ENCODE data around the gene IL15.

DNA sequence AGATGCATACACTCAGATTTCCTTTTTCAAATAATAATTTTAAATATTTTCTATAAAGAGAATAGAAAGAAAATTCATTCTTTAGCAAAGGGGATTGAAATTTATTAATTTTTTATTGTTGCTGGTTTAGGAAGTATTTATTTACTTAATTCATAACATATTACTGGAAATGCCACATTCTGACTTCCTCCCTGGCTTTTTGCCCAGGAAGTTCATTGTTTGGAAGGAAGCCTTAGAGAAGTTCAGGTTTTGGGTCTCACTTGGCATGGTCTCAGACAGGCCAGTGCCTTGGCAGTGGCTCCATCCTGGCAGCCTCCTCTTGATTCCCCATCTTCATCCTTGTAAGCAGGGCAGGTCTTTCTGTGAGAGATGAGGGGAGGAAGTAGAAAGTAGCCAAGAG lies 50.5 kb downstream of the IL15 start:
- TF ChIP-seq, protein P1, sequence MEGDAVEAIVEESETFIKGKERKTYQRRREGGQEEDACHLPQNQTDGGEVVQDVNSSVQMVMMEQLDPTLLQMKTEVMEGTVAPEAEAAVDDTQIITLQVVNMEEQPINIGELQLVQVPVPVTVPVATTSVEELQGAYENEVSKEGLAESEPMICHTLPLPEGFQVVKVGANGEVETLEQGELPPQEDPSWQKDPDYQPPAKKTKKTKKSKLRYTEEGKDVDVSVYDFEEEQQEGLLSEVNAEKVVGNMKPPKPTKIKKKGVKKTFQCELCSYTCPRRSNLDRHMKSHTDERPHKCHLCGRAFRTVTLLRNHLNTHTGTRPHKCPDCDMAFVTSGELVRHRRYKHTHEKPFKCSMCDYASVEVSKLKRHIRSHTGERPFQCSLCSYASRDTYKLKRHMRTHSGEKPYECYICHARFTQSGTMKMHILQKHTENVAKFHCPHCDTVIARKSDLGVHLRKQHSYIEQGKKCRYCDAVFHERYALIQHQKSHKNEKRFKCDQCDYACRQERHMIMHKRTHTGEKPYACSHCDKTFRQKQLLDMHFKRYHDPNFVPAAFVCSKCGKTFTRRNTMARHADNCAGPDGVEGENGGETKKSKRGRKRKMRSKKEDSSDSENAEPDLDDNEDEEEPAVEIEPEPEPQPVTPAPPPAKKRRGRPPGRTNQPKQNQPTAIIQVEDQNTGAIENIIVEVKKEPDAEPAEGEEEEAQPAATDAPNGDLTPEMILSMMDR (IDR thresholded peaks at IDR 0.05), result no peak
- no peak for TF ChIP-seq POLR2A (IDR thresholded peaks at IDR 0.05)
- TF ChIP-seq EP300 (IDR thresholded peaks at IDR 0.05), result no peak
- TF ChIP-seq POLR2AphosphoS5 (IDR thresholded peaks at IDR 0.05), result no peak

All from suprapubic skin (tissue), 4 donors.